ENCODE data around the gene FHIT. TPM values are rescaled to one million over a fixed set of nuclear protein-coding genes. Genes with fewer than 3 reads are reported as not detected.

Gene FHIT
- total and polyA plus RNA-seq, 4 donors, result 2.1 to 14.7 (median 6.6) TPM

DNA sequence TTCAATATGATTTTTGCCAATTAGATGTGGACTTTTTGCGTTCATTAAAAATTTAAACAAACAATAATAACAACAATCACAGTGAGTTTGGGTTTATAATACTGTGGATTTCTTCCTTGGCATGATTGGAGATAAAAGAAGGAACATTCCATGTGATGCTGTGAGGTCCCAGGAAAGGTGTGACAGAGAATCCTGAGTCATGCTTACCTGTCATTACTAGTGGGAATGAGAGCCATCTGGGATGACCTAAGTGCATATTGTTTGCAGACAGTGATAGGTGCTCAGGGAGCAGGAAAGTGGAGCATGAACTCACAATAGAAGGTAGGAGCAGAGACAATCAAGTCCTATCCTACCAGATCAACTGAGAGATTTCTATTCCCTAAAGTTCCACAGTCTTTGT lies 1434.9 kb downstream of the FHIT start:
- Histone ChIP-seq H3K9me3 (ENCODE audit: control insufficient read depth in 4 of 4, low read length in 3 of 4) (no peaks in the 10 kb centered on the region), H3K4me3 (ENCODE audit: low read depth in 1 of 3, low read length in 3 of 3) (no peak overlapping the region), H3K36me3 (ENCODE audit: control insufficient read depth in 4 of 4, insufficient read depth in 3 of 4, low read depth in 1 of 4, low read length in 3 of 4) (no peaks in the 10 kb centered on the region), H3K27ac (ENCODE audit: low read depth in 1 of 2, low read length in 2 of 2) (no peak overlapping the region), H3K4me1 (ENCODE audit: control insufficient read depth in 4 of 4, insufficient read depth in 4 of 4, low read length in 3 of 4) (peaks cover 0 to 4% (median 0%) of the 10 kb centered on the region in 4 donors), H3K9ac (ENCODE audit: low read depth in 1 of 2, low read length in 2 of 2) (no peak overlapping the region), H3K27me3 (ENCODE audit: control insufficient read depth in 4 of 4, insufficient read depth in 4 of 4, low read length in 3 of 4) (no peaks in the 10 kb centered on the region)
- no peak for DNase-seq (ENCODE audit: low spot score)
- TF ChIP-seq JUND (IDR thresholded peaks at IDR 0.05), result no peak
- TF ChIP-seq RAD21 (IDR thresholded peaks at IDR 0.05), result no peak
- no peak for TF ChIP-seq RXRA (IDR thresholded peaks at IDR 0.05)
- TF ChIP-seq, protein P1, sequence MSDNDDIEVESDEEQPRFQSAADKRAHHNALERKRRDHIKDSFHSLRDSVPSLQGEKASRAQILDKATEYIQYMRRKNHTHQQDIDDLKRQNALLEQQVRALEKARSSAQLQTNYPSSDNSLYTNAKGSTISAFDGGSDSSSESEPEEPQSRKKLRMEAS (IDR thresholded peaks at IDR 0.05), result no peak
- no peak for TF ChIP-seq YY1 (IDR thresholded peaks at IDR 0.05)
- TF ChIP-seq, protein P2, sequence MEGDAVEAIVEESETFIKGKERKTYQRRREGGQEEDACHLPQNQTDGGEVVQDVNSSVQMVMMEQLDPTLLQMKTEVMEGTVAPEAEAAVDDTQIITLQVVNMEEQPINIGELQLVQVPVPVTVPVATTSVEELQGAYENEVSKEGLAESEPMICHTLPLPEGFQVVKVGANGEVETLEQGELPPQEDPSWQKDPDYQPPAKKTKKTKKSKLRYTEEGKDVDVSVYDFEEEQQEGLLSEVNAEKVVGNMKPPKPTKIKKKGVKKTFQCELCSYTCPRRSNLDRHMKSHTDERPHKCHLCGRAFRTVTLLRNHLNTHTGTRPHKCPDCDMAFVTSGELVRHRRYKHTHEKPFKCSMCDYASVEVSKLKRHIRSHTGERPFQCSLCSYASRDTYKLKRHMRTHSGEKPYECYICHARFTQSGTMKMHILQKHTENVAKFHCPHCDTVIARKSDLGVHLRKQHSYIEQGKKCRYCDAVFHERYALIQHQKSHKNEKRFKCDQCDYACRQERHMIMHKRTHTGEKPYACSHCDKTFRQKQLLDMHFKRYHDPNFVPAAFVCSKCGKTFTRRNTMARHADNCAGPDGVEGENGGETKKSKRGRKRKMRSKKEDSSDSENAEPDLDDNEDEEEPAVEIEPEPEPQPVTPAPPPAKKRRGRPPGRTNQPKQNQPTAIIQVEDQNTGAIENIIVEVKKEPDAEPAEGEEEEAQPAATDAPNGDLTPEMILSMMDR (IDR thresholded peaks at IDR 0.05; ENCODE audit: low read depth, low read length, missing input control), result no peak
- no peak for TF ChIP-seq TAF1 (conservative IDR thresholded peaks at IDR 0.05)
- TF ChIP-seq, protein P3, sequence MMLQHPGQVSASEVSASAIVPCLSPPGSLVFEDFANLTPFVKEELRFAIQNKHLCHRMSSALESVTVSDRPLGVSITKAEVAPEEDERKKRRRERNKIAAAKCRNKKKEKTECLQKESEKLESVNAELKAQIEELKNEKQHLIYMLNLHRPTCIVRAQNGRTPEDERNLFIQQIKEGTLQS (IDR thresholded peaks at IDR 0.05), result no peak
- TF ChIP-seq, protein P4, sequence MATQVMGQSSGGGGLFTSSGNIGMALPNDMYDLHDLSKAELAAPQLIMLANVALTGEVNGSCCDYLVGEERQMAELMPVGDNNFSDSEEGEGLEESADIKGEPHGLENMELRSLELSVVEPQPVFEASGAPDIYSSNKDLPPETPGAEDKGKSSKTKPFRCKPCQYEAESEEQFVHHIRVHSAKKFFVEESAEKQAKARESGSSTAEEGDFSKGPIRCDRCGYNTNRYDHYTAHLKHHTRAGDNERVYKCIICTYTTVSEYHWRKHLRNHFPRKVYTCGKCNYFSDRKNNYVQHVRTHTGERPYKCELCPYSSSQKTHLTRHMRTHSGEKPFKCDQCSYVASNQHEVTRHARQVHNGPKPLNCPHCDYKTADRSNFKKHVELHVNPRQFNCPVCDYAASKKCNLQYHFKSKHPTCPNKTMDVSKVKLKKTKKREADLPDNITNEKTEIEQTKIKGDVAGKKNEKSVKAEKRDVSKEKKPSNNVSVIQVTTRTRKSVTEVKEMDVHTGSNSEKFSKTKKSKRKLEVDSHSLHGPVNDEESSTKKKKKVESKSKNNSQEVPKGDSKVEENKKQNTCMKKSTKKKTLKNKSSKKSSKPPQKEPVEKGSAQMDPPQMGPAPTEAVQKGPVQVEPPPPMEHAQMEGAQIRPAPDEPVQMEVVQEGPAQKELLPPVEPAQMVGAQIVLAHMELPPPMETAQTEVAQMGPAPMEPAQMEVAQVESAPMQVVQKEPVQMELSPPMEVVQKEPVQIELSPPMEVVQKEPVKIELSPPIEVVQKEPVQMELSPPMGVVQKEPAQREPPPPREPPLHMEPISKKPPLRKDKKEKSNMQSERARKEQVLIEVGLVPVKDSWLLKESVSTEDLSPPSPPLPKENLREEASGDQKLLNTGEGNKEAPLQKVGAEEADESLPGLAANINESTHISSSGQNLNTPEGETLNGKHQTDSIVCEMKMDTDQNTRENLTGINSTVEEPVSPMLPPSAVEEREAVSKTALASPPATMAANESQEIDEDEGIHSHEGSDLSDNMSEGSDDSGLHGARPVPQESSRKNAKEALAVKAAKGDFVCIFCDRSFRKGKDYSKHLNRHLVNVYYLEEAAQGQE (IDR thresholded peaks at IDR 0.05), result no peak
- no peak for TF ChIP-seq FOXA1 (IDR thresholded peaks at IDR 0.05)
- WGBS, result 95% methylated on average over 1 of the region's 1 CpG

DNA sequence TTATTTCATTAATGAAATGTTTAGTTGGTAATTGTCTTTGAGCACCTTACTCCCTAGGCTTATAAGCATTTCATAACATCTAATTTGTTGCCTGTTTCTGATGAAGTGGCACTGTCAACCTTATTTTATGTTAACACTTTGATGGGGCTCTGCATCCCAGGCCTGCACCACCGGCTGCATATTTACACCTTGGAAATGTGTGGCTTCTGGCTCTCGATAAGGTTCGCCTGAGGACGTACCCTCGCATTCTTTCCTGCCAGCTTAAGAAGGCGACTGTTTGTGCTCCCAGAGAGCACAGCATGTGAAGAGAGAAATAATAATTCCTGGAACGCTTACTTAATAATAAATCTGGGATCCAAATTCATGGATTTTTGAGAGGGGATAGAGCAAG lies 1438.1 kb downstream of the FHIT start:
- Histone ChIP-seq H3K36me3 (ENCODE audit: control insufficient read depth in 4 of 4, insufficient read depth in 3 of 4, low read depth in 1 of 4, low read length in 3 of 4) (no peaks in the 10 kb centered on the region), H3K4me1 (ENCODE audit: control insufficient read depth in 4 of 4, insufficient read depth in 4 of 4, low read length in 3 of 4) (peaks cover 0 to 4% (median 0%) of the 10 kb centered on the region in 4 donors), H3K4me3 (ENCODE audit: low read depth in 1 of 3, low read length in 3 of 3) (no peak overlapping the region), H3K9me3 (ENCODE audit: control insufficient read depth in 4 of 4, low read length in 3 of 4) (no peaks in the 10 kb centered on the region), H3K9ac (ENCODE audit: low read depth in 1 of 2, low read length in 2 of 2) (no peak overlapping the region), H3K27me3 (ENCODE audit: control insufficient read depth in 4 of 4, insufficient read depth in 4 of 4, low read length in 3 of 4) (no peaks in the 10 kb centered on the region), H3K27ac (ENCODE audit: low read depth in 1 of 2, low read length in 2 of 2) (no peak overlapping the region)
- DNase-seq (ENCODE audit: low spot score), result no peak
- WGBS, result 91% methylated on average over 7 of the region's 7 CpGs
- TF ChIP-seq, protein P1 (IDR thresholded peaks at IDR 0.05), result no peak
- TF ChIP-seq, protein P2 (IDR thresholded peaks at IDR 0.05; ENCODE audit: low read depth, low read length, missing input control), result no peak
- TF ChIP-seq, protein P3 (IDR thresholded peaks at IDR 0.05), result no peak
- no peak for TF ChIP-seq RAD21 (IDR thresholded peaks at IDR 0.05)
- TF ChIP-seq SP1 (IDR thresholded peaks at IDR 0.05), result no peak
- TF ChIP-seq YY1 (IDR thresholded peaks at IDR 0.05), result no peak
- no peak for TF ChIP-seq GABPA (IDR thresholded peaks at IDR 0.05 in 1 of 2, conservative IDR thresholded peaks at IDR 0.05 in 1 of 2)
- TF ChIP-seq RXRA (IDR thresholded peaks at IDR 0.05), result no peak
- TF ChIP-seq HNF4G (IDR thresholded peaks at IDR 0.05), result no peak
- TF ChIP-seq JUND (IDR thresholded peaks at IDR 0.05), result no peak
- TF ChIP-seq HNF4A (conservative IDR thresholded peaks at IDR 0.05), result no peak
- no peak for TF ChIP-seq TAF1 (conservative IDR thresholded peaks at IDR 0.05)
- no peak for TF ChIP-seq FOXA2 (IDR thresholded peaks at IDR 0.05)
- TF ChIP-seq FOXA1 (IDR thresholded peaks at IDR 0.05), result no peak
- TF ChIP-seq, protein P4 (IDR thresholded peaks at IDR 0.05), result no peak
- TF ChIP-seq, protein P5, sequence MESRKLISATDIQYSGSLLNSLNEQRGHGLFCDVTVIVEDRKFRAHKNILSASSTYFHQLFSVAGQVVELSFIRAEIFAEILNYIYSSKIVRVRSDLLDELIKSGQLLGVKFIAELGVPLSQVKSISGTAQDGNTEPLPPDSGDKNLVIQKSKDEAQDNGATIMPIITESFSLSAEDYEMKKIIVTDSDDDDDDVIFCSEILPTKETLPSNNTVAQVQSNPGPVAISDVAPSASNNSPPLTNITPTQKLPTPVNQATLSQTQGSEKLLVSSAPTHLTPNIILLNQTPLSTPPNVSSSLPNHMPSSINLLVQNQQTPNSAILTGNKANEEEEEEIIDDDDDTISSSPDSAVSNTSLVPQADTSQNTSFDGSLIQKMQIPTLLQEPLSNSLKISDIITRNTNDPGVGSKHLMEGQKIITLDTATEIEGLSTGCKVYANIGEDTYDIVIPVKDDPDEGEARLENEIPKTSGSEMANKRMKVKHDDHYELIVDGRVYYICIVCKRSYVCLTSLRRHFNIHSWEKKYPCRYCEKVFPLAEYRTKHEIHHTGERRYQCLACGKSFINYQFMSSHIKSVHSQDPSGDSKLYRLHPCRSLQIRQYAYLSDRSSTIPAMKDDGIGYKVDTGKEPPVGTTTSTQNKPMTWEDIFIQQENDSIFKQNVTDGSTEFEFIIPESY (IDR thresholded peaks at IDR 0.05), result no peak

Data from liver (tissue), 9 donors.